HEK293 (cell line): ENCODE results near the gene NXN.
"Not testable (repeated sequence)": the region's sequence is repeated elsewhere in the genome, so short reads cannot be mapped to it uniquely, and the experiment has no call there.

ENCODE experiments used
- CTCF ChIA-PET: fragments of 350-600 bp; formaldehyde crosslinking; extraction: SDS; loops from one replicate; lab custom pipeline; 2021; ENCODE audit warnings: antibody characterized with exemption; lab: Yijun Ruan, JAX
- POLR2A ChIA-PET: fragments of 300-600 bp; formaldehyde crosslinking; extraction: SDS; loops from one replicate; lab custom pipeline; 2020; ENCODE audit warnings: antibody characterized with exemption, inconsistent platforms; lab: Yijun Ruan, JAX
- H3K27ac ChIP-seq: fragments of 200-500 bp; sonication (Bioruptor generic); 2 replicates; pipeline ENCODE4 v1.5.1; 2014; ENCODE audit warnings: low read depth, low read length, control low read depth, inconsistent platforms; ENCODE audit errors: extremely low read depth
- H3K36me3 ChIP-seq, 2 experiments: fragments of 200-500 bp in 1 of 2; sonication (Bioruptor generic) in 1 of 2; 1 replicate in 1 of 2; 2 replicates in 1 of 2; pipeline ENCODE4 v1.5.1; 2014 to 2017; ENCODE audit warnings: inconsistent platforms in 2 of 2, low read length in 2 of 2; ENCODE audit not compliant: control insufficient read depth in 2 of 2, insufficient read depth in 1 of 2
- H3K4me1 ChIP-seq: fragments of 200-500 bp; sonication (Bioruptor generic); 2 replicates; pipeline ENCODE4 v1.5.1; 2014; ENCODE audit warnings: mild to moderate bottlenecking, low read length, inconsistent platforms; ENCODE audit not compliant: control insufficient read depth, insufficient read depth
- H3K4me3 ChIP-seq: 2 replicates; pipeline ENCODE4 v1.5.1; 2011; ENCODE audit warnings: low read depth, mild to moderate bottlenecking, control low read depth, low read length, moderate library complexity
- H3K9me3 ChIP-seq: fragments of 200-500 bp; sonication (Bioruptor generic); 2 replicates; pipeline ENCODE4 v1.5.1; 2014; ENCODE audit warnings: low read depth, low read length, inconsistent platforms; ENCODE audit not compliant: control insufficient read depth, insufficient read depth
- FEZF1 ChIP-seq: fragments of 450-650 bp; formaldehyde crosslinking; IDR thresholded peaks from 2 replicates; pipeline ENCODE4 v1.5.1; 2016; ENCODE audit warnings: missing biosample characterization, missing genetic modification characterization
- KLF8 ChIP-seq: fragments of 450-650 bp; formaldehyde crosslinking; IDR thresholded peaks from 2 replicates; pipeline ENCODE4 v1.5.1; 2016; ENCODE audit warnings: missing biosample characterization, missing genetic modification characterization
- REPIN1 ChIP-seq: fragments of 450-650 bp; formaldehyde crosslinking; IDR thresholded peaks from 2 replicates; pipeline ENCODE4 v1.5.1; 2017; ENCODE audit warnings: missing biosample characterization, missing genetic modification characterization, low read depth
- SCRT1 ChIP-seq: fragments of 450-650 bp; formaldehyde crosslinking; IDR thresholded peaks from 2 replicates; pipeline ENCODE4 v1.5.1; 2016; ENCODE audit warnings: missing biosample characterization, missing genetic modification characterization, borderline replicate concordance
- SCRT2 ChIP-seq: fragments of 450-650 bp; formaldehyde crosslinking; IDR thresholded peaks from 2 replicates; pipeline ENCODE4 v1.5.1; 2016; ENCODE audit warnings: missing biosample characterization, missing genetic modification characterization
- SP3 ChIP-seq: fragments of 450-650 bp; formaldehyde crosslinking; IDR thresholded peaks from 2 replicates; pipeline ENCODE4 v1.5.1; 2016; ENCODE audit warnings: missing biosample characterization, missing genetic modification characterization
- YY2 ChIP-seq: fragments of 450-650 bp; formaldehyde crosslinking; IDR thresholded peaks from 2 replicates; pipeline ENCODE4 v1.5.1; 2016; ENCODE audit warnings: missing biosample characterization, missing genetic modification characterization
- ZBTB8A ChIP-seq: fragments of 450-650 bp; formaldehyde crosslinking; IDR thresholded peaks from 2 replicates; pipeline ENCODE4 v1.5.1; 2016; ENCODE audit warnings: missing biosample characterization, missing genetic modification characterization
- ZEB2 ChIP-seq: fragments of 450-650 bp; formaldehyde crosslinking; IDR thresholded peaks from 2 replicates; pipeline ENCODE4 v1.5.1; 2016; ENCODE audit warnings: missing biosample characterization, missing genetic modification characterization
- ZFHX2 ChIP-seq: fragments of 450-650 bp; formaldehyde crosslinking; conservative IDR thresholded peaks from 2 replicates; pipeline ENCODE4 v1.5.1; 2016; ENCODE audit warnings: missing biosample characterization, missing genetic modification characterization
- ZNF133 ChIP-seq: fragments of 450-650 bp; formaldehyde crosslinking; IDR thresholded peaks from 2 replicates; pipeline ENCODE4 v1.5.1; 2016; ENCODE audit warnings: missing biosample characterization, missing genetic modification characterization
- ZNF16 ChIP-seq: fragments of 450-650 bp; formaldehyde crosslinking; IDR thresholded peaks from 2 replicates; pipeline ENCODE4 v1.5.1; 2016; ENCODE audit warnings: low read depth, missing biosample characterization, missing genetic modification characterization
- ZNF175 ChIP-seq: fragments of 450-650 bp; formaldehyde crosslinking; IDR thresholded peaks from 2 replicates; pipeline ENCODE4 v1.5.1; 2016; ENCODE audit warnings: missing biosample characterization, missing genetic modification characterization
- ZNF239 ChIP-seq: fragments of 450-650 bp; formaldehyde crosslinking; IDR thresholded peaks from 2 replicates; pipeline ENCODE4 v1.5.1; 2016; ENCODE audit warnings: missing biosample characterization, missing genetic modification characterization
- ZNF24 ChIP-seq: fragments of 450-650 bp; formaldehyde crosslinking; IDR thresholded peaks from 2 replicates; pipeline ENCODE4 v1.5.1; 2016; ENCODE audit warnings: missing biosample characterization, missing genetic modification characterization
- ZNF341 ChIP-seq: fragments of 450-650 bp; formaldehyde crosslinking; IDR thresholded peaks from 2 replicates; pipeline ENCODE4; 2016; ENCODE audit warnings: low read depth, missing biosample characterization, missing genetic modification characterization
- ZNF37A ChIP-seq: fragments of 450-650 bp; IDR thresholded peaks from 2 replicates; pipeline ENCODE4 v1.5.1; 2018; ENCODE audit warnings: missing biosample characterization, missing genetic modification characterization
- ZNF394 ChIP-seq: fragments of 450-650 bp; formaldehyde crosslinking; IDR thresholded peaks from 2 replicates; pipeline ENCODE4 v1.5.1; 2016; ENCODE audit warnings: missing biosample characterization, missing genetic modification characterization, mild to moderate bottlenecking, moderate library complexity, borderline replicate concordance
- ZNF626 ChIP-seq: fragments of 450-650 bp; sonication (Bioruptor Pico); formaldehyde crosslinking; IDR thresholded peaks from 2 replicates; pipeline ENCODE4 v1.5.1; 2018; ENCODE audit warnings: missing biosample characterization, missing genetic modification characterization, inconsistent platforms
- ZNF677 ChIP-seq: fragments of 450-650 bp; IDR thresholded peaks from 2 replicates; pipeline ENCODE4 v1.5.0; 2018; ENCODE audit warnings: missing biosample characterization, mild to moderate bottlenecking, missing genetic modification characterization, moderate library complexity
- ZNF785 ChIP-seq: fragments of 450-650 bp; formaldehyde crosslinking; IDR thresholded peaks from 2 replicates; pipeline ENCODE4 v1.5.1; 2016; ENCODE audit warnings: missing biosample characterization, missing genetic modification characterization
- TF ChIP-seq, protein P1 (sequence below): fragments of 450-650 bp; formaldehyde crosslinking; IDR thresholded peaks from 2 replicates; pipeline ENCODE4 v1.5.1; 2017; ENCODE audit warnings: missing biosample characterization, missing genetic modification characterization
- TF ChIP-seq, protein P2 (sequence below): fragments of 450-650 bp; formaldehyde crosslinking; IDR thresholded peaks from 2 replicates; pipeline ENCODE4 v1.5.1; 2016; ENCODE audit warnings: missing biosample characterization, missing genetic modification characterization

Gene NXN

DNA sequence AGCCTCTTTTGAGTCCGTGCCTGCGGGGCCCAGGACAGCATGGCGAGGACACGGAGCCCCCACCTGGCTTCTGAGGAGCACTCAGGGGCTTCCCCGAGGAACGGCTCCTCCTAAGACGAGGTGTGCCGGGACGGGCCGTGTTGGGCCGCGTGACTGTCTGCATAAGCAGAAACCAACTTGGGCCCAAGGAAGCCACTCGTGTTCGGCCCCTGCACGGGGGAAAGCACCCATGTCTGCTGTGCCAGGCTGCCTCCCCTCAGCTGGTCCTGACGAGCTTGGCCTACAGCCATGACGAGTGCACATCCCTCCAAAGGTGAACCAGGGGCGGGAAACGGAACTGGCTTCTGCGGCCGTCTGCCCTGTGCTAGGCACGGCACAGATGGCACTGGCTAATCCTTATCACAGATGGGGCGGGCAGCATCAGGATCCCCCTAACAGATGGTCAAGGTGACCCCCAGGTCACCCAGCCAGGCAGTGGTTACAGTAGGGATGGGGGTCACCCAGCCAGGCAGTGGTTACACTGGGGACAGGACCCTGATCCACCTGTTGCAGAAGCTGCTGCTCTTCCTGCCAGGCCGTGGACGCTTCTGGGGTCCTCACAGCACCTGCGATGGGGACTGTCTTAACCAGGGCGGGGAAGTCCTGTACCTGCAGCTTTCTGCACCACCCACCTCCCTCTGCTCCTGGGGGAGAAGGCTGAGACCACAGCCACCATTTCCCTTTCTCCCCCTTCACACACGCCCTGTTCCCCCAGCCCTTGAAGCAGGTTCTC is 171.9 kb downstream of the NXN start (continued):
- TF ChIP-seq SCRT1 (tag by site-specific recombination) (peak; percentile 70), SCRT2 (tag by site-specific recombination) (peak; percentile 95), ZNF16 (tag by site-specific recombination) (no peak), ZNF133 (no peak), ZNF175 (tag by site-specific recombination) (no peak)

DNA sequence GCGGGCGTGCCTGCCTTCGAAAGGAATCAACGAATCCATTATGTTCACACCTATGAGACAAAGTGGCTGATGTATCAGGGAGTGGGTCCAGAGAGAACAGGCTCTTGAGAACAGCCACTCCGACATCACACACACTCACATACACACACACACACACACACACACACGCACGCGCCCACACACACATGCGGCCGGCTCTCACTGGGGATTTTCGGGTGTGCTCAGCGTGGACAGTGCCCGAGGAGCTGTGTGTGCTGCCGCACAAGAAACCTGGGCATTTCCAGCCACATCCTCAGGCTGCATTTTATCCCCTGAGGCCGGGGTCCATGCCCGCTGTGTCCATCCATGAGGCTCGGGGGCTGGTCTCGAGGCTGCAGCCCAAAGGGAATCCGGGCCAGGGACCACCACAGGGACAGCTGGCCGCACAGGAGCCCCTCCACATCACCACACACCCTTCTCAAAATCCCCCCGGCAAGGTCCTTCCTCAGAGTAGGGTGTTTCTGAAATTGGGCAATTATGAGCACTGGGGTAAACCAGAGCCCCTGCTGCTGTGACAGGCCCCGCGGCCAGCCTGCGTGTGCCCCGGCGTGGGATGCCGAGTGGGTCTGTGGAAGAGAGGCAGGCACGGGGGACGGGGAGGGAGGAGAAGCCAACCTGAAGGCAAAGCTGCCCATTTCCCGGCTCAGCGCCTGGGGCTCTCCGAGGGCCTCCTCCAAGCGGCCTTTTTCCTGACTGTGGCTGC is 172.6 kb downstream of the NXN start:
- CTCF ChIA-PET: no interaction called here
- H3K36me3 ChIP-seq: peaks cover 0 to 14% of the 10 kb centered on the region in 2 experiments; a peak in 1 of 3 replicates
- H3K27ac ChIP-seq: no peak overlapping the region
- TF ChIP-seq YY2: no peak
- TF ChIP-seq ZNF341: peak; percentile 47
- peak; percentile 56 for TF ChIP-seq ZFHX2 (tag by site-specific recombination)
- TF ChIP-seq, protein P1, sequence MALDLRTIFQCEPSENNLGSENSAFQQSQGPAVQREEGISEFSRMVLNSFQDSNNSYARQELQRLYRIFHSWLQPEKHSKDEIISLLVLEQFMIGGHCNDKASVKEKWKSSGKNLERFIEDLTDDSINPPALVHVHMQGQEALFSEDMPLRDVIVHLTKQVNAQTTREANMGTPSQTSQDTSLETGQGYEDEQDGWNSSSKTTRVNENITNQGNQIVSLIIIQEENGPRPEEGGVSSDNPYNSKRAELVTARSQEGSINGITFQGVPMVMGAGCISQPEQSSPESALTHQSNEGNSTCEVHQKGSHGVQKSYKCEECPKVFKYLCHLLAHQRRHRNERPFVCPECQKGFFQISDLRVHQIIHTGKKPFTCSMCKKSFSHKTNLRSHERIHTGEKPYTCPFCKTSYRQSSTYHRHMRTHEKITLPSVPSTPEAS (tag by site-specific recombination): peak; percentile 75
- TF ChIP-seq, all 188 proteins: peak for 3
- no peaks in the 10 kb centered on the region for H3K4me1 ChIP-seq
- H3K4me3 ChIP-seq: no peak overlapping the region
- POLR2A ChIA-PET: no interaction called here
- H3K9me3 ChIP-seq: no peaks in the 10 kb centered on the region

DNA sequence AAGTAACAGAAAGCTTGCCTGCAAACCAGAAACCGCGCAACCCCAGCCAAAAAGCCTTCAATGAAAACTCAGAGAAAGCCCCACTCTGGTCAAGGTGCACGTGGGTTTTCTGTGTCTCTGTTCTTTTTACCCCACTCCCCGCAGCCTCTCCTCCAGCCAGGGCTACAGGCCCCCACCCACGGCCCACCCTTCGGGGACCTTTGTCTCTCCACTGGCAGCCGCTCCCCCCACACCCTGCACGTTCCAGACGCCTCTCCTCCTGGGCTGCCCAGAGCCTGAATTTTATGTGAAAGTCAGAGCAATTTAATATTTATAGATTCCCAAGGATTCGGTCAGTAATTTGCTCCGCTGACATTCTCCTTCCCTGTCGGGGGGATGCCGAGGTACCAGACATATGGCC is 173.2 kb downstream of the NXN start:
- Histone ChIP-seq H3K9me3 (no peaks in the 10 kb centered on the region), H3K27ac (no peak overlapping the region), H3K36me3 (peaks cover 0 to 14% of the 10 kb centered on the region in 2 experiments; a peak in 1 of 3 replicates), H3K4me3 (no peak overlapping the region), H3K4me1 (no peaks in the 10 kb centered on the region)
- no peak for TF ChIP-seq ZNF175 (tag by site-specific recombination)
- TF ChIP-seq KLF8 (tag by site-specific recombination): no peak
- TF ChIP-seq ZFHX2 (tag by site-specific recombination): no peak
- TF ChIP-seq, protein P2, sequence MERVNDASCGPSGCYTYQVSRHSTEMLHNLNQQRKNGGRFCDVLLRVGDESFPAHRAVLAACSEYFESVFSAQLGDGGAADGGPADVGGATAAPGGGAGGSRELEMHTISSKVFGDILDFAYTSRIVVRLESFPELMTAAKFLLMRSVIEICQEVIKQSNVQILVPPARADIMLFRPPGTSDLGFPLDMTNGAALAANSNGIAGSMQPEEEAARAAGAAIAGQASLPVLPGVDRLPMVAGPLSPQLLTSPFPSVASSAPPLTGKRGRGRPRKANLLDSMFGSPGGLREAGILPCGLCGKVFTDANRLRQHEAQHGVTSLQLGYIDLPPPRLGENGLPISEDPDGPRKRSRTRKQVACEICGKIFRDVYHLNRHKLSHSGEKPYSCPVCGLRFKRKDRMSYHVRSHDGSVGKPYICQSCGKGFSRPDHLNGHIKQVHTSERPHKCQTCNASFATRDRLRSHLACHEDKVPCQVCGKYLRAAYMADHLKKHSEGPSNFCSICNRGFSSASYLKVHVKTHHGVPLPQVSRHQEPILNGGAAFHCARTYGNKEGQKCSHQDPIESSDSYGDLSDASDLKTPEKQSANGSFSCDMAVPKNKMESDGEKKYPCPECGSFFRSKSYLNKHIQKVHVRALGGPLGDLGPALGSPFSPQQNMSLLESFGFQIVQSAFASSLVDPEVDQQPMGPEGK (tag by site-specific recombination): no peak
- TF ChIP-seq REPIN1: no peak
- no peak for TF ChIP-seq ZNF677 (tag by site-specific recombination)
- no peak for TF ChIP-seq ZNF37A (tag by site-specific recombination)
- no peak for TF ChIP-seq ZBTB8A
- TF ChIP-seq ZNF239: no peak
- no peak for TF ChIP-seq ZEB2 (tag by site-specific recombination)
- TF ChIP-seq ZNF16 (tag by site-specific recombination): no peak
- TF ChIP-seq SP3 (tag by site-specific recombination): no peak
- TF ChIP-seq ZNF626 (tag by site-specific recombination): no peak
- no peak for TF ChIP-seq ZNF394 (tag by site-specific recombination)
- TF ChIP-seq ZNF785: no peak
- no peak for TF ChIP-seq FEZF1
- no peak for TF ChIP-seq ZNF341
- TF ChIP-seq ZNF24 (tag by site-specific recombination): no peak
- CTCF ChIA-PET: no interaction called here
- POLR2A ChIA-PET: no interaction called here

DNA sequence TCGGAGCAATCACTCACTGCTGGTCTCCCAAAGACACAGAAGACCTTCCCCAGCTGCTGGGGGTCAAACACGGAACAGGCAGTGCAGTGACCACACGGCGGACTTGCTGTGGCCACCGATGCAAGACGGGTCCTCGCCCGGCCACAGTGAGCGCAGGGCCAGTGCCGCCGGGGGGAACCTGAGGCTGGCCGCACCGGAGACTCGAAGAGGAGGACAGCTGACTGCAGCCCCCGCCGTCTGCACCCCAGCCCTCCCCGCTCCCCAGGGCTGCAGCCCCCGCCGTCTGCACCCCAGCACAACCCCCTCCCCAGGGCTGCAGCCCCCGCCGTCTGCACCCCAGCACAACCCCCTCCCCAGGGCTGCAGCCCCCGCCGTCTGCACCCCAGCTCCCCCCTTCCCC is 173.7 kb downstream of the NXN start:
- peaks cover 0 to 14% of the 10 kb centered on the region in 2 experiments; a peak in 1 of 3 replicates for H3K36me3 ChIP-seq
- H3K4me3 ChIP-seq, POLR2A ChIA-PET: not testable (repeated sequence)

More for the DNA sequence above, 173.7 kb downstream of the NXN start:
- CTCF ChIA-PET, H3K4me1 ChIP-seq, H3K9me3 ChIP-seq, H3K27ac ChIP-seq: not testable (repeated sequence)
